IPS-18a (cell line): ENCODE results near the gene RESP18.

Experiments
- H3K27ac ChIP-seq: one replicate; pipeline ENCODE4 v1.5.1; 2013; ENCODE audit warnings: low read length
- H3K27me3 ChIP-seq: one replicate; pipeline ENCODE4 v1.6.1; 2013; ENCODE audit warnings: mild to moderate bottlenecking, low read length; ENCODE audit not compliant: control insufficient read depth, insufficient read depth
- H3K36me3 ChIP-seq: one replicate; pipeline ENCODE4 v1.6.1; 2013; ENCODE audit warnings: low read depth, low read length; ENCODE audit not compliant: control insufficient read depth
- H3K4me1 ChIP-seq: one replicate; pipeline ENCODE4 v1.6.1; 2013; ENCODE audit warnings: low read depth, low read length; ENCODE audit not compliant: control insufficient read depth
- H3K4me3 ChIP-seq: one replicate; pipeline ENCODE4 v1.5.1; 2013; ENCODE audit warnings: low read length
- H3K9ac ChIP-seq: one replicate; pipeline ENCODE4 v1.6.1; 2013; ENCODE audit warnings: mild to moderate bottlenecking, low read length, moderate library complexity
- H3K9me3 ChIP-seq: one replicate; pipeline ENCODE4 v1.6.1; 2013; ENCODE audit warnings: low read depth, low read length; ENCODE audit not compliant: control insufficient read depth

RESP18 gene

GRCh38 chr2:219297766-219298456, 34.6 kb downstream of the RESP18 start:
- Histone ChIP-seq H3K27ac (no peak overlapping the region), H3K4me3 (no peak overlapping the region), H3K4me1 (peaks cover 7% of the 10 kb centered on the region), H3K36me3 (no peaks in the 10 kb centered on the region), H3K9ac (no peak overlapping the region), H3K27me3 (peaks cover 46% of the 10 kb centered on the region), H3K9me3 (no peaks in the 10 kb centered on the region)

- Histone ChIP-seq H3K4me1 (peaks cover 7% of the 10 kb centered on the region), H3K9me3 (no peaks in the 10 kb centered on the region), H3K36me3 (no peaks in the 10 kb centered on the region), H3K4me3 (no peak overlapping the region), H3K27ac (no peak overlapping the region), H3K27me3 (peaks cover 46% of the 10 kb centered on the region), H3K9ac (no peak overlapping the region)
Observed at GRCh38 chr2:219296631-219297391, 35.7 kb downstream of the RESP18 start.

GRCh38 chr2:219296142-219296541, 36.4 kb downstream of the RESP18 start:
- H3K4me1 ChIP-seq, result peaks cover 7% of the 10 kb centered on the region
- no peak overlapping the region for H3K27ac ChIP-seq
- H3K9ac ChIP-seq, result no peak overlapping the region
- no peaks in the 10 kb centered on the region for H3K9me3 ChIP-seq
- peaks cover 46% of the 10 kb centered on the region for H3K27me3 ChIP-seq
- H3K36me3 ChIP-seq, result no peaks in the 10 kb centered on the region
- no peak overlapping the region for H3K4me3 ChIP-seq

GRCh38 chr2:219294356-219295351, 37.9 kb downstream of the RESP18 start:
- H3K9ac ChIP-seq, result peak overlapping the region; percentile 71
- no peak overlapping the region for H3K27ac ChIP-seq

GRCh38 chr2:219293736-219294231, 38.8 kb downstream of the RESP18 start:
- no peaks in the 10 kb centered on the region for H3K9me3 ChIP-seq
- H3K9ac ChIP-seq, result no peak overlapping the region
- no peaks in the 10 kb centered on the region for H3K36me3 ChIP-seq
- no peak overlapping the region for H3K27ac ChIP-seq
- peaks cover 27% of the 10 kb centered on the region for H3K27me3 ChIP-seq
- peak overlapping the region; percentile 79 for H3K4me3 ChIP-seq
- peaks cover 3% of the 10 kb centered on the region for H3K4me1 ChIP-seq

More at GRCh38 chr2:219294356-219295351, 37.9 kb downstream of the RESP18 start:
- Histone ChIP-seq H3K36me3 (no peaks in the 10 kb centered on the region), H3K4me1 (peaks cover 7% of the 10 kb centered on the region), H3K9me3 (no peaks in the 10 kb centered on the region), H3K4me3 (peak overlapping the region; percentile 79), H3K27me3 (peaks cover 36% of the 10 kb centered on the region)

- no peaks in the 10 kb centered on the region for H3K9me3 ChIP-seq
- H3K9ac ChIP-seq, result no peak overlapping the region
- peaks cover 3% of the 10 kb centered on the region for H3K4me1 ChIP-seq
- H3K27me3 ChIP-seq, result peaks cover 26% of the 10 kb centered on the region
- H3K27ac ChIP-seq, result no peak overlapping the region
- no peaks in the 10 kb centered on the region for H3K36me3 ChIP-seq
- no peak overlapping the region for H3K4me3 ChIP-seq
Observed at GRCh38 chr2:219292616-219293015, 39.9 kb downstream of the RESP18 start.

- H3K27me3 ChIP-seq, result peaks cover 26% of the 10 kb centered on the region
- no peak overlapping the region for H3K9ac ChIP-seq
- no peaks in the 10 kb centered on the region for H3K36me3 ChIP-seq
- peaks cover 3% of the 10 kb centered on the region for H3K4me1 ChIP-seq
- no peaks in the 10 kb centered on the region for H3K9me3 ChIP-seq
- no peak overlapping the region for H3K27ac ChIP-seq
- H3K4me3 ChIP-seq, result no peak overlapping the region
Observed at GRCh38 chr2:219291910-219292490, 40.5 kb downstream of the RESP18 start.

- no peaks in the 10 kb centered on the region for H3K36me3 ChIP-seq
- H3K9me3 ChIP-seq, result no peaks in the 10 kb centered on the region
- no peak overlapping the region for H3K4me3 ChIP-seq
- peaks cover 25% of the 10 kb centered on the region for H3K27me3 ChIP-seq
- peaks cover 3% of the 10 kb centered on the region for H3K4me1 ChIP-seq
- H3K9ac ChIP-seq, result no peak overlapping the region
- H3K27ac ChIP-seq, result no peak overlapping the region
Observed at GRCh38 chr2:219291394-219291793, 41.1 kb downstream of the RESP18 start.

- H3K9ac ChIP-seq, result no peak overlapping the region
- no peak overlapping the region for H3K4me3 ChIP-seq
- H3K27ac ChIP-seq, result no peak overlapping the region
- peaks cover 3% of the 10 kb centered on the region for H3K4me1 ChIP-seq
- H3K9me3 ChIP-seq, result no peaks in the 10 kb centered on the region
- H3K27me3 ChIP-seq, result peaks cover 17% of the 10 kb centered on the region
- no peaks in the 10 kb centered on the region for H3K36me3 ChIP-seq
Observed at GRCh38 chr2:219290381-219291171, 42.0 kb downstream of the RESP18 start.

GRCh38 chr2:219289537-219290361, 42.8 kb downstream of the RESP18 start:
- Histone ChIP-seq H3K27me3 (peaks cover 10% of the 10 kb centered on the region), H3K9ac (no peak overlapping the region), H3K4me3 (no peak overlapping the region), H3K27ac (no peak overlapping the region), H3K9me3 (no peaks in the 10 kb centered on the region), H3K36me3 (no peaks in the 10 kb centered on the region), H3K4me1 (peaks cover 3% of the 10 kb centered on the region)
